Measurements from ENCODE around the gene RAB19. TPM values are rescaled to one million over a fixed set of nuclear protein-coding genes. Genes with fewer than 3 reads are reported as not detected.
A peak's percentile ranks its signal among the peaks of the same experiment; 100 is the strongest.
"Not testable (repeated sequence)": the region's sequence is repeated elsewhere in the genome, so short reads cannot be mapped to it uniquely, and the experiment has no call there.

RAB19 gene
- total RNA-seq, 1 experiment from 2014 or later: 10.8 TPM

- peak overlapping the region; percentile 76 for H3K27ac Mint-ChIP-seq
- TF ChIP-seq NR3C1 (CRISPR knock-in tag; conservative IDR thresholded peaks at IDR 0.05; ENCODE audit: low read depth) (no peak), GRHL2 (CRISPR knock-in tag; IDR thresholded peaks at IDR 0.05; ENCODE audit: insufficient replicate concordance, severe bottlenecking) (no peak), E2F5 (CRISPR knock-in tag; IDR thresholded peaks at IDR 0.05) (no peak), ZNF317 (CRISPR knock-in tag; IDR thresholded peaks at IDR 0.05; ENCODE audit: borderline replicate concordance, low read depth) (no peak), ATF1 (CRISPR knock-in tag; IDR thresholded peaks at IDR 0.05) (no peak), E2F4 (CRISPR knock-in tag; IDR thresholded peaks at IDR 0.05; ENCODE audit: borderline replicate concordance, low read depth) (no peak), ZNF232 (CRISPR knock-in tag; IDR thresholded peaks at IDR 0.05) (no peak), GABPB1 (CRISPR knock-in tag; IDR thresholded peaks at IDR 0.05) (no peak), FOXJ3 (CRISPR knock-in tag; IDR thresholded peaks at IDR 0.05; ENCODE audit: borderline replicate concordance) (no peak)
- TF ChIP-seq, protein P1, sequence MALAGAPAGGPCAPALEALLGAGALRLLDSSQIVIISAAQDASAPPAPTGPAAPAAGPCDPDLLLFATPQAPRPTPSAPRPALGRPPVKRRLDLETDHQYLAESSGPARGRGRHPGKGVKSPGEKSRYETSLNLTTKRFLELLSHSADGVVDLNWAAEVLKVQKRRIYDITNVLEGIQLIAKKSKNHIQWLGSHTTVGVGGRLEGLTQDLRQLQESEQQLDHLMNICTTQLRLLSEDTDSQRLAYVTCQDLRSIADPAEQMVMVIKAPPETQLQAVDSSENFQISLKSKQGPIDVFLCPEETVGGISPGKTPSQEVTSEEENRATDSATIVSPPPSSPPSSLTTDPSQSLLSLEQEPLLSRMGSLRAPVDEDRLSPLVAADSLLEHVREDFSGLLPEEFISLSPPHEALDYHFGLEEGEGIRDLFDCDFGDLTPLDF (CRISPR knock-in tag; IDR thresholded peaks at IDR 0.05): no peak
- TF ChIP-seq, protein P2, sequence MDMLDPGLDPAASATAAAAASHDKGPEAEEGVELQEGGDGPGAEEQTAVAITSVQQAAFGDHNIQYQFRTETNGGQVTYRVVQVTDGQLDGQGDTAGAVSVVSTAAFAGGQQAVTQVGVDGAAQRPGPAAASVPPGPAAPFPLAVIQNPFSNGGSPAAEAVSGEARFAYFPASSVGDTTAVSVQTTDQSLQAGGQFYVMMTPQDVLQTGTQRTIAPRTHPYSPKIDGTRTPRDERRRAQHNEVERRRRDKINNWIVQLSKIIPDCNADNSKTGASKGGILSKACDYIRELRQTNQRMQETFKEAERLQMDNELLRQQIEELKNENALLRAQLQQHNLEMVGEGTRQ (CRISPR knock-in tag; IDR thresholded peaks at IDR 0.05): no peak
- TF ChIP-seq, protein P3, sequence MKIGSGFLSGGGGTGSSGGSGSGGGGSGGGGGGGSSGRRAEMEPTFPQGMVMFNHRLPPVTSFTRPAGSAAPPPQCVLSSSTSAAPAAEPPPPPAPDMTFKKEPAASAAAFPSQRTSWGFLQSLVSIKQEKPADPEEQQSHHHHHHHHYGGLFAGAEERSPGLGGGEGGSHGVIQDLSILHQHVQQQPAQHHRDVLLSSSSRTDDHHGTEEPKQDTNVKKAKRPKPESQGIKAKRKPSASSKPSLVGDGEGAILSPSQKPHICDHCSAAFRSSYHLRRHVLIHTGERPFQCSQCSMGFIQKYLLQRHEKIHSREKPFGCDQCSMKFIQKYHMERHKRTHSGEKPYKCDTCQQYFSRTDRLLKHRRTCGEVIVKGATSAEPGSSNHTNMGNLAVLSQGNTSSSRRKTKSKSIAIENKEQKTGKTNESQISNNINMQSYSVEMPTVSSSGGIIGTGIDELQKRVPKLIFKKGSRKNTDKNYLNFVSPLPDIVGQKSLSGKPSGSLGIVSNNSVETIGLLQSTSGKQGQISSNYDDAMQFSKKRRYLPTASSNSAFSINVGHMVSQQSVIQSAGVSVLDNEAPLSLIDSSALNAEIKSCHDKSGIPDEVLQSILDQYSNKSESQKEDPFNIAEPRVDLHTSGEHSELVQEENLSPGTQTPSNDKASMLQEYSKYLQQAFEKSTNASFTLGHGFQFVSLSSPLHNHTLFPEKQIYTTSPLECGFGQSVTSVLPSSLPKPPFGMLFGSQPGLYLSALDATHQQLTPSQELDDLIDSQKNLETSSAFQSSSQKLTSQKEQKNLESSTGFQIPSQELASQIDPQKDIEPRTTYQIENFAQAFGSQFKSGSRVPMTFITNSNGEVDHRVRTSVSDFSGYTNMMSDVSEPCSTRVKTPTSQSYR (CRISPR knock-in tag; IDR thresholded peaks at IDR 0.05): no peak
- peaks cover 93% of the 10 kb centered on the region for H3K4me1 Mint-ChIP-seq
- no peak overlapping the region for H3K4me3 Mint-ChIP-seq
- no peaks in the 10 kb centered on the region for H3K9me3 Mint-ChIP-seq
- peaks cover 50% of the 10 kb centered on the region for H3K36me3 Mint-ChIP-seq
- CTCF ChIA-PET: no interaction called here
- H3K27me3 Mint-ChIP-seq (ENCODE audit: low read depth): no peaks in the 10 kb centered on the region
- no peak for ATAC-seq
- POLR2A ChIA-PET: no interaction called here
- no peak for DNase-seq (ENCODE audit: low spot score)
Observed at GRCh38 chr7:140453273-140453672, 49.4 kb downstream of the RAB19 start.

GRCh38 chr7:140453785-140454656 lies 50.2 kb downstream of the RAB19 start:
- H3K36me3 Mint-ChIP-seq: peaks cover 55% of the 10 kb centered on the region
- H3K4me1 Mint-ChIP-seq: peaks cover 93% of the 10 kb centered on the region

GRCh38 chr7:140454657-140455015 lies 50.8 kb downstream of the RAB19 start:
- Mint-ChIP-seq H3K27me3 (ENCODE audit: low read depth) (no peaks in the 10 kb centered on the region), H3K36me3 (peaks cover 61% of the 10 kb centered on the region), H3K27ac (peak overlapping the region; percentile 98), H3K9me3 (no peaks in the 10 kb centered on the region), H3K4me3 (peak overlapping the region; percentile 29; the same call in 1 of the 2 replicates), H3K4me1 (peaks cover 93% of the 10 kb centered on the region)
- POLR2A ChIA-PET: no interaction called here
- CTCF ChIA-PET: interaction anchor here (2.4 kb wide), 1 partner anchor 11 kb away, joined by 22 read pairs; no protein-coding TSS in a partner anchor
- no peak for DNase-seq (ENCODE audit: low spot score)
- no peak for ATAC-seq
- TF ChIP-seq, protein P4, sequence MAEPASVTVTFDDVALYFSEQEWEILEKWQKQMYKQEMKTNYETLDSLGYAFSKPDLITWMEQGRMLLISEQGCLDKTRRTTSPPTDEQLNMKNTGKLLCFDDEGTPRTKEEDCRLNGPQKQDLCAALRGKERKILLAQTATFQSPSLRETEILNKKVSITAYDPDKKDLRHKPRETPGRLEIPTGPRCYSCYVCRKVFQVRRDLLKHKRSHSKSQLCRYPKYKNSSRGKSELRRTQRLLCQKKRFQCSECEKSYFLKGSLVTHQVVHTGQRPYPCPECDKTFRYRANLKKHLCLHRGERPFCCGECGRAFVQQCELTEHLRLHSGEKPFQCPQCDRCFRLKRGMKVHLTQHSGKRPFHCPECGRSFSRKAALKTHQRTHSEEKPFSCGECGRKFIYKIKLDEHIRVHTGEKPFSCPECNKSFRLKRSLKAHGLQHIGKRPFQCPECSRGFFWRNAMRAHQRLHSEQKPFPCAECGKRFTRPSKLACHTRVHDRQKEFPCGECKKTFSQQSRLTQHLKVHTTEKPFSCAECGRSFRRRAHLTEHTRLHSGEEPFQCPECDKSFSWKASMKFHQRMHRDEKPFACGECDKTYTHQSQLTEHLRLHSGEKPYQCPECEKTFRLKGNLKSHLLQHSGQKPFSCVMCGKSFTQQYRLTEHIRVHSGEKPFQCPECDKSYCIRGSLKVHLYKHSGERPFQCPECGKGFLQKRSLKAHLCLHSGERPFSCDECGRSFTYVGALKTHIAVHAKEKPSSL (CRISPR knock-in tag; conservative IDR thresholded peaks at IDR 0.05): no peak
- TF ChIP-seq RELA (CRISPR knock-in tag; IDR thresholded peaks at IDR 0.05; ENCODE audit: borderline replicate concordance) (no peak), NFYB (CRISPR knock-in tag; conservative IDR thresholded peaks at IDR 0.05; ENCODE audit: low read depth) (no peak), ELF4 (CRISPR knock-in tag; IDR thresholded peaks at IDR 0.05; ENCODE audit: low read depth) (no peak), PREB (CRISPR knock-in tag; IDR thresholded peaks at IDR 0.05; ENCODE audit: borderline replicate concordance) (no peak), MXD4 (CRISPR knock-in tag; IDR thresholded peaks at IDR 0.05; ENCODE audit: borderline replicate concordance) (no peak), ZNF423 (CRISPR knock-in tag; IDR thresholded peaks at IDR 0.05) (no peak), ETV6 (CRISPR knock-in tag; IDR thresholded peaks at IDR 0.05) (no peak), GRHL2 (CRISPR knock-in tag; IDR thresholded peaks at IDR 0.05; ENCODE audit: insufficient replicate concordance, severe bottlenecking) (no peak)

More at GRCh38 chr7:140453785-140454656, 50.2 kb downstream of the RAB19 start:
- DNase-seq (ENCODE audit: low spot score); H3K9me3 Mint-ChIP-seq; CTCF ChIA-PET; POLR2A ChIA-PET; H3K4me3 Mint-ChIP-seq; H3K27me3 Mint-ChIP-seq (ENCODE audit: low read depth); ATAC-seq: not testable (repeated sequence)
- H3K27ac Mint-ChIP-seq: peak overlapping the region; percentile 98
